HepG2 (cell line): ENCODE results near the gene ACAD11. TPM values are rescaled to one million over a fixed set of nuclear protein-coding genes. Genes with fewer than 3 reads are reported as not detected.

Experiments used
- AFF4 ChIP-seq: sonication (generic); formaldehyde crosslinking; IDR thresholded peaks from 2 replicates; pipeline ENCODE4 v1.4.0; 2020; ENCODE audit warnings: missing genetic modification reagents
- AGO2 ChIP-seq: fragments of 200-400 bp; formaldehyde crosslinking; optimal IDR thresholded peaks from 2 replicates; pipeline ENCODE3; 2017; ENCODE audit warnings: mild to moderate bottlenecking, low read depth, low read length, moderate library complexity
- GMEB1 ChIP-seq: sonication (generic); formaldehyde crosslinking; IDR thresholded peaks from 2 replicates; pipeline ENCODE4 v1.5.1; 2020; ENCODE audit warnings: missing genetic modification reagents, mild to moderate bottlenecking, borderline replicate concordance
- ISL2 ChIP-seq: sonication (generic); formaldehyde crosslinking; IDR thresholded peaks from 2 replicates; pipeline ENCODE4 v1.5.0; 2020; ENCODE audit warnings: missing genetic modification reagents
- SAFB2 ChIP-seq: sonication (generic); formaldehyde crosslinking; IDR thresholded peaks from 2 replicates; pipeline ENCODE4 v1.5.1; 2020; ENCODE audit warnings: missing genetic modification reagents, low read depth, mild to moderate bottlenecking, borderline replicate concordance
- SIN3B ChIP-seq: fragments of 150-350 bp; IDR thresholded peaks from 2 replicates; pipeline ENCODE4 v1.6.1; 2014; ENCODE audit warnings: low read length
- ZKSCAN8 ChIP-seq: IDR thresholded peaks from 2 replicates; pipeline ENCODE4 v1.6.1; 2016; ENCODE audit warnings: borderline replicate concordance, missing genetic modification reagents, missing compliant biosample characterization
- ZNF362 ChIP-seq: sonication (generic); formaldehyde crosslinking; IDR thresholded peaks from 2 replicates; pipeline ENCODE4 v1.4.0; 2020; ENCODE audit warnings: missing genetic modification reagents, mild to moderate bottlenecking, borderline replicate concordance
- ZNF550 ChIP-seq: sonication (generic); formaldehyde crosslinking; IDR thresholded peaks from 2 replicates; pipeline ENCODE4 v1.4.0; 2020; ENCODE audit warnings: mild to moderate bottlenecking, missing genetic modification reagents, borderline replicate concordance
- ZNF598 ChIP-seq: sonication (generic); formaldehyde crosslinking; IDR thresholded peaks from 2 replicates; pipeline ENCODE4 v1.5.1; 2020; ENCODE audit warnings: mild to moderate bottlenecking, missing genetic modification reagents, borderline replicate concordance
- ZNF607 ChIP-seq: sonication (generic); formaldehyde crosslinking; IDR thresholded peaks from 2 replicates; pipeline ENCODE4 v1.5.1; 2020; ENCODE audit warnings: missing genetic modification reagents, mild to moderate bottlenecking, borderline replicate concordance
- ZSCAN31 ChIP-seq: sonication (generic); formaldehyde crosslinking; IDR thresholded peaks from 2 replicates; pipeline ENCODE4 v1.5.0; 2020; ENCODE audit warnings: low read depth, mild to moderate bottlenecking, missing genetic modification reagents
- polyA plus RNA-seq, 8 experiments: library from polyadenylated mRNA; depleted of rRNA in 3 of 8; stranded (reverse) in 7 of 8; unstranded in 1 of 8; fragments of >200 nt; fragmentation: Illumina TruSeq in 4 of 8; extraction: Trizol in 4 of 8; gene quantifications; 2 replicates each; pipeline versions ENCODE4 v1.2.1 to v1.2.3, GENCODE V29; 2011 to 2016; ENCODE audit warnings: low read depth in 4 of 8, missing spikeins in 1 of 8, mixed read lengths in 1 of 8; ENCODE audit not compliant: insufficient read depth in 1 of 8
- total RNA-seq, 5 experiments: library from RNA; depleted of rRNA; stranded (reverse); fragments of >200 nt; fragmentation: Illumina TruSeq; extraction: Trizol; gene quantifications; 2 replicates each; pipeline ENCODE4 v1.2.3, GENCODE V29; 2016; ENCODE audit warnings: low read depth in 1 of 5
- TF ChIP-seq, protein P1 (sequence below), 2 experiments: fragments of 450-650 bp in 1 of 2; sonication (generic) in 1 of 2; formaldehyde crosslinking; IDR thresholded peaks; 2 replicates each; pipeline versions ENCODE4 v1.5.0 to v1.8.0; 2020 to 2022; ENCODE audit warnings: mild to moderate bottlenecking in 1 of 2, missing genetic modification reagents in 1 of 2

The ACAD11 gene
- total and polyA plus RNA-seq, 2 of the 13 experiments (the other 11 are each of a cell fraction or from before 2014, with no cell fraction given): 30.6 to 56.9 TPM

DNA sequence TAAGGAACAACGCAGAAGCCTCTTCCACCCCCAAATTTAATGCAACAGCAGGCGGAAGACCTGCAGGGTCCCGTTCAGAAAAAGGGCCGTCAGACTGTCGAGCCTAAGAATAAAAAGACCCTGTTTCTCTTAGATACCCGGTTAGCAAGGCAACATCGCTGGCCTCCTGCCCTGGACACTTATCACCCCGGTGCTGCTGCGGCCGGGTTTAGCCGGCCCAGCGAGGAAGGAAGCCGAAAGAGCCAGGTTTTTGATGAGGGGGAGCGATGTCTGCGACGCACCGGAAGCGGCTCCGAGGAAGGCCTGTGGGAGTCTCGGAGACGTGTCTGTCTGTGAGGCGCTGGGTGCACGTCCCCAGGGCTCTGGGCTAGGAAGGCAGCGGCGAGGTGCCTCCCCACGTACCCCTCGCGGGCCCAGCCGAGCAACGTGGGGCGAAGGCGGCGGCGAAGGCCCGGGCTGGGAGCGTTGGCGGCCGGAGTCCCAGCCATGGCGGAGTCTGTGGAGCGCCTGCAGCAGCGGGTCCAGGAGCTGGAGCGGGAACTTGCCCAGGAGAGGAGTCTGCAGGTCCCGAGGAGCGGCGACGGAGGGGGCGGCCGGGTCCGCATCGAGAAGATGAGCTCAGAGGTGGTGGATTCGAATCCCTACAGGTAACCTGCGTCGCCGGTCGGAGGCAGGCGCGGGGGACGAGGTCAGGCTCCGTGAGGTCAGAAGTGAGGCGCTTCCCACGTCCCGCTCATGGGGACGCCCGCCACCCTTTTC is 622 bp upstream of the ACAD11 start, which contains the start of gene UBA5 (continued):
- TF ChIP-seq SAFB2 (CRISPR knock-in tag) (no peak; the same call in 1 of the 2 replicates), ZNF607 (CRISPR knock-in tag) (no peak; the same call in 1 of the 2 replicates), ISL2 (CRISPR knock-in tag) (no peak; the same call in none of the 2 replicates), ZKSCAN8 (no peak), SIN3B (peak; percentile 61), ZSCAN31 (CRISPR knock-in tag) (0 out of 2 replicates have a peak, but pooled peaks have one; percentile 55), ZNF550 (no peak), AFF4 (no peak), ZNF598 (CRISPR knock-in tag) (peak; percentile 63; the same call in 1 of the 2 replicates), AGO2 (peak; percentile 68), GMEB1 (CRISPR knock-in tag) (peak; percentile 27; the same call in 1 of the 2 replicates), ZNF362 (CRISPR knock-in tag) (no peak)
- TF ChIP-seq, protein P1, sequence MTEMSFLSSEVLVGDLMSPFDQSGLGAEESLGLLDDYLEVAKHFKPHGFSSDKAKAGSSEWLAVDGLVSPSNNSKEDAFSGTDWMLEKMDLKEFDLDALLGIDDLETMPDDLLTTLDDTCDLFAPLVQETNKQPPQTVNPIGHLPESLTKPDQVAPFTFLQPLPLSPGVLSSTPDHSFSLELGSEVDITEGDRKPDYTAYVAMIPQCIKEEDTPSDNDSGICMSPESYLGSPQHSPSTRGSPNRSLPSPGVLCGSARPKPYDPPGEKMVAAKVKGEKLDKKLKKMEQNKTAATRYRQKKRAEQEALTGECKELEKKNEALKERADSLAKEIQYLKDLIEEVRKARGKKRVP (CRISPR knock-in tag; IDR thresholded peaks at IDR 0.05): no peak
